VCaP (cell line): Measurements from ENCODE around the gene RNF167.

ENCODE experiments used
- H3K27ac ChIP-seq: fragments of 450-650 bp; 2 replicates; pipeline ENCODE4 v1.5.1; 2017
- TF ChIP-seq, protein P1 (sequence below): fragments of 450-650 bp; conservative IDR thresholded peaks from 2 replicates; pipeline ENCODE4 v1.5.1; 2017; ENCODE audit warnings: mild to moderate bottlenecking, moderate library complexity

RNF167 gene

GRCh38 chr17:4953451-4953961 lies 13.4 kb downstream of the RNF167 start:
- TF ChIP-seq, protein P1, sequence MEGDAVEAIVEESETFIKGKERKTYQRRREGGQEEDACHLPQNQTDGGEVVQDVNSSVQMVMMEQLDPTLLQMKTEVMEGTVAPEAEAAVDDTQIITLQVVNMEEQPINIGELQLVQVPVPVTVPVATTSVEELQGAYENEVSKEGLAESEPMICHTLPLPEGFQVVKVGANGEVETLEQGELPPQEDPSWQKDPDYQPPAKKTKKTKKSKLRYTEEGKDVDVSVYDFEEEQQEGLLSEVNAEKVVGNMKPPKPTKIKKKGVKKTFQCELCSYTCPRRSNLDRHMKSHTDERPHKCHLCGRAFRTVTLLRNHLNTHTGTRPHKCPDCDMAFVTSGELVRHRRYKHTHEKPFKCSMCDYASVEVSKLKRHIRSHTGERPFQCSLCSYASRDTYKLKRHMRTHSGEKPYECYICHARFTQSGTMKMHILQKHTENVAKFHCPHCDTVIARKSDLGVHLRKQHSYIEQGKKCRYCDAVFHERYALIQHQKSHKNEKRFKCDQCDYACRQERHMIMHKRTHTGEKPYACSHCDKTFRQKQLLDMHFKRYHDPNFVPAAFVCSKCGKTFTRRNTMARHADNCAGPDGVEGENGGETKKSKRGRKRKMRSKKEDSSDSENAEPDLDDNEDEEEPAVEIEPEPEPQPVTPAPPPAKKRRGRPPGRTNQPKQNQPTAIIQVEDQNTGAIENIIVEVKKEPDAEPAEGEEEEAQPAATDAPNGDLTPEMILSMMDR = no peak
- no peak overlapping the region for H3K27ac ChIP-seq

GRCh38 chr17:4955091-4955490 lies 15.0 kb downstream of the RNF167 start:
- no peak overlapping the region for H3K27ac ChIP-seq
- TF ChIP-seq, protein P1 = no peak

- no peak overlapping the region for H3K27ac ChIP-seq
- TF ChIP-seq, protein P1 = no peak
These were observed 16.5 kb downstream of the RNF167 start for GRCh38 chr17:4956493-4957061.

DNA sequence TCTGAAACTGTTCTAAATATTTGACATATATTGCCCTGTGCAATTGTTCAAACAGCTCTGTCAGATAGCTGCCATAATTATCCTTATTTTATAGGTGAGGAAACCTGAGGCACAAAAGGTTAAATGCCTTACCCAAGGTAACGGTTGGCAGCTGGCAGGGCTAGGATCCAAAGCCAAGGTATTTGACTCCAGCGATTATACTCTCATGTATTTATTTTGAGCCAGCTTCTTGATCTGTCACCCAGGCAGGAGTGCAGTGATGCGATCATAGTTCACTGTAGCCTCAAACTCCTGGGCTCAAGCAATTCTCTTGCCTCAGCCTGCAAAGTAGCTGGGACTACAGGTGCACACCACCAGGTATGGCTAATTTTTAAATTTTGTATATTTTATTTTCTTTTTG lies 18.0 kb downstream of the RNF167 start:
- no peak overlapping the region for H3K27ac ChIP-seq
- TF ChIP-seq, protein P1 = no peak

GRCh38 chr17:4959261-4959965 lies 19.3 kb downstream of the RNF167 start:
- TF ChIP-seq, protein P1 = no peak
- H3K27ac ChIP-seq = no peak overlapping the region

DNA sequence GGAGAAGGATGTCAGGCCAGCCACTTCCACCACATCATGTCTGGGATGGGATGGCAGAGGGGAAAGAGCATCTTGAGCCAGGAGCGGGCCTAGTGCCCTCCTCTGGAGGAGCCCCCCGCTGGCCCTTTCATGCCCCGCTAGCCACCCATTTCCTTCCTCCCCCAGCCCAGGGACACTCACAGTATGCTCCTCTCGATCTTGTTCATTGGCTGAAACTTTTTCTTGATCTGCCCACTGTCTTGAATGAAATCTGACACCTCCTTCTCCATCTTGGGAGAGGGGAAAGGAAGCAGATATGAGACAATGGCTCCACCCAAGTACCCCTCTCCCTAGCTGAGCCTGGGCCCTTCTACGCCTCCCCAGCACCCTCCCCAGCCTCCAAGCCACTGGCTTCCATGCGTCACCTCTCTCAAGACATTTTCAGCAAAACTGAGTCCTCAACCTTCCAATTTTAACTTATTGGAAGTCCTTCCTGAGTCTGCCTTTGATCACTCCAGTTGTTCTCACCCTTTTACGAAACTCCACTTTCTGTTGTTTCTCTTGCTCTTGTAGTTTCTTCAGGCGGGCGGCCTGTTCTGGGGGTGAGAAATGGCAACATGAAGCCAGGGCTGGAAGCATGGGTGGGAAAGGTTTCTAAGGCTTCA lies 20.3 kb downstream of the RNF167 start:
- TF ChIP-seq, protein P1 = no peak
- no peak overlapping the region for H3K27ac ChIP-seq

DNA sequence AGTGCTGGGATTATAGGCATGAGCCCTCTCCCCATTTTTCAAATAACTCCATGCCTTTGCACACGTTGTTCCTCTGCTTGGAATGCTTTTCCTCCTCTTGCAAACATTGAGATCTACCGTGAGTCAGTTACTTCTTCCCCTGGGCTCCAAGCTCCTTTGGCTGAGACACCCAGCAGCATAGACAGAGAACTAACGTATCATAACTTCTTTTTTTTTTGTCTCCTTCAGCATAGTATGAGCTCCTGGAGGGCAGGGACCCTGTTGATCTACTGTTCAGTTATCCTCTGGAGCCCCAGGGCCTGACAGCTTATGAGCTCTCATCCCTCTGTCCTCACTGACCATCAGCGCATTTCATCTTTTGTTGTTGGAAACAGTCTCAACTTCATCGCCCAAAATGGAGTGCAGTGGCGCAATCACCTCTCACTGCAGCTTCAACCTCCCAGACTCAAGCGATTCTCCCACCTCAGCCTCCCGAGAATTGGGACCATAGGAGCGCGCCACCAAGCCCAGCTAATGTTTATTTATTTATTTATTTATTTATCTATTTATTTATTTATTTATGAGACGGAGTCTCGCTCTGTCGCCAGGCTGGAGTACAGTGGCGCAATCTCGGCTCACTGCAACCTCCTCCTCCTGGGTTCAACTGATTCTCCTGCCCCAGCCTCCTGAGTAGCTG lies 25.4 kb downstream of the RNF167 start:
- no peak overlapping the region for H3K27ac ChIP-seq
- TF ChIP-seq, protein P1 = no peak
